ENCODE data around the gene GAPVD1.

GAPVD1 gene

GRCh38 chr9:125238127-125238914, 23.3 kb upstream of the GAPVD1 start:
- Histone ChIP-seq H3K27me3 (ENCODE audit: control insufficient read depth in 2 of 2, insufficient read depth in 2 of 2, low read length in 2 of 2) (no peaks in the 10 kb centered on the region), H3K27ac (ENCODE audit: low read depth in 2 of 2, low read length in 2 of 2) (no peak overlapping the region), H3K4me3 (ENCODE audit: low read length in 2 of 2) (peak overlapping the region; percentile 20 to 94), H3K36me3 (ENCODE audit: control insufficient read depth in 2 of 2, insufficient read depth in 2 of 2, low read length in 2 of 2) (peaks cover 43 to 52% of the 10 kb centered on the region in 2 donors), H3K9ac (ENCODE audit: low read depth in 1 of 2, low read length in 2 of 2) (no peak overlapping the region), H3K9me3 (ENCODE audit: control insufficient read depth in 2 of 2, low read length in 2 of 2) (no peaks in the 10 kb centered on the region), H3K4me1 (ENCODE audit: control insufficient read depth in 2 of 2, insufficient read depth in 2 of 2, low read length in 2 of 2) (peaks cover 21 to 29% of the 10 kb centered on the region in 2 donors)

GRCh38 chr9:125238915-125239446, 22.6 kb upstream of the GAPVD1 start:
- H3K4me3 ChIP-seq (ENCODE audit: low read length in 2 of 2) = peak overlapping the region; percentile 49 to 94

GRCh38 chr9:125239631-125240597, 21.7 kb upstream of the GAPVD1 start:
- Histone ChIP-seq H3K36me3 (ENCODE audit: control insufficient read depth in 2 of 2, insufficient read depth in 2 of 2, low read length in 2 of 2) (peaks cover 37 to 43% of the 10 kb centered on the region in 2 donors), H3K9me3 (ENCODE audit: control insufficient read depth in 2 of 2, low read length in 2 of 2) (no peaks in the 10 kb centered on the region), H3K27me3 (ENCODE audit: control insufficient read depth in 2 of 2, insufficient read depth in 2 of 2, low read length in 2 of 2) (no peaks in the 10 kb centered on the region), H3K4me3 (ENCODE audit: low read length in 2 of 2) (peak overlapping the region; percentile 94 to 98), H3K4me1 (ENCODE audit: control insufficient read depth in 2 of 2, insufficient read depth in 2 of 2, low read length in 2 of 2) (peaks cover 21 to 28% of the 10 kb centered on the region in 2 donors), H3K9ac (ENCODE audit: low read depth in 1 of 2, low read length in 2 of 2) (peak overlapping the region; percentile 96 to 99), H3K27ac (ENCODE audit: low read depth in 2 of 2, low read length in 2 of 2) (peak overlapping the region; percentile 94 to 96)

More at GRCh38 chr9:125238915-125239446, 22.6 kb upstream of the GAPVD1 start:
- H3K27me3 ChIP-seq (ENCODE audit: control insufficient read depth in 2 of 2, insufficient read depth in 2 of 2, low read length in 2 of 2) = no peaks in the 10 kb centered on the region
- H3K4me1 ChIP-seq (ENCODE audit: control insufficient read depth in 2 of 2, insufficient read depth in 2 of 2, low read length in 2 of 2) = peaks cover 21 to 29% of the 10 kb centered on the region in 2 donors
- H3K9ac ChIP-seq (ENCODE audit: low read depth in 1 of 2, low read length in 2 of 2) = no peak overlapping the region
- H3K27ac ChIP-seq (ENCODE audit: low read depth in 2 of 2, low read length in 2 of 2) = no peak overlapping the region
- no peaks in the 10 kb centered on the region for H3K9me3 ChIP-seq (ENCODE audit: control insufficient read depth in 2 of 2, low read length in 2 of 2)
- peaks cover 40 to 47% of the 10 kb centered on the region in 2 donors for H3K36me3 ChIP-seq (ENCODE audit: control insufficient read depth in 2 of 2, insufficient read depth in 2 of 2, low read length in 2 of 2)

- Histone ChIP-seq H3K9ac (ENCODE audit: low read depth in 1 of 2, low read length in 2 of 2) (peak overlapping the region; percentile 96 to 99), H3K27me3 (ENCODE audit: control insufficient read depth in 2 of 2, insufficient read depth in 2 of 2, low read length in 2 of 2) (no peaks in the 10 kb centered on the region), H3K9me3 (ENCODE audit: control insufficient read depth in 2 of 2, low read length in 2 of 2) (no peaks in the 10 kb centered on the region), H3K4me3 (ENCODE audit: low read length in 2 of 2) (peak overlapping the region; percentile 94 to 98), H3K36me3 (ENCODE audit: control insufficient read depth in 2 of 2, insufficient read depth in 2 of 2, low read length in 2 of 2) (peaks cover 32 to 38% of the 10 kb centered on the region in 2 donors), H3K27ac (ENCODE audit: low read depth in 2 of 2, low read length in 2 of 2) (peak overlapping the region; percentile 94 to 96), H3K4me1 (ENCODE audit: control insufficient read depth in 2 of 2, insufficient read depth in 2 of 2, low read length in 2 of 2) (peaks cover 21 to 27% of the 10 kb centered on the region in 2 donors)
Measured at GRCh38 chr9:125240649-125240999, 21.0 kb upstream of the GAPVD1 start.

GRCh38 chr9:125241000-125241862, 20.4 kb upstream of the GAPVD1 start, which contains the start of gene HSPA5:
TSS of gene HSPA5 (minus strand) at chr9:125241343. CDS start at chr9:125241126, 217 bp downstream.
- peaks cover 21 to 27% of the 10 kb centered on the region in 2 donors for H3K4me1 ChIP-seq (ENCODE audit: control insufficient read depth in 2 of 2, insufficient read depth in 2 of 2, low read length in 2 of 2)

DNA sequence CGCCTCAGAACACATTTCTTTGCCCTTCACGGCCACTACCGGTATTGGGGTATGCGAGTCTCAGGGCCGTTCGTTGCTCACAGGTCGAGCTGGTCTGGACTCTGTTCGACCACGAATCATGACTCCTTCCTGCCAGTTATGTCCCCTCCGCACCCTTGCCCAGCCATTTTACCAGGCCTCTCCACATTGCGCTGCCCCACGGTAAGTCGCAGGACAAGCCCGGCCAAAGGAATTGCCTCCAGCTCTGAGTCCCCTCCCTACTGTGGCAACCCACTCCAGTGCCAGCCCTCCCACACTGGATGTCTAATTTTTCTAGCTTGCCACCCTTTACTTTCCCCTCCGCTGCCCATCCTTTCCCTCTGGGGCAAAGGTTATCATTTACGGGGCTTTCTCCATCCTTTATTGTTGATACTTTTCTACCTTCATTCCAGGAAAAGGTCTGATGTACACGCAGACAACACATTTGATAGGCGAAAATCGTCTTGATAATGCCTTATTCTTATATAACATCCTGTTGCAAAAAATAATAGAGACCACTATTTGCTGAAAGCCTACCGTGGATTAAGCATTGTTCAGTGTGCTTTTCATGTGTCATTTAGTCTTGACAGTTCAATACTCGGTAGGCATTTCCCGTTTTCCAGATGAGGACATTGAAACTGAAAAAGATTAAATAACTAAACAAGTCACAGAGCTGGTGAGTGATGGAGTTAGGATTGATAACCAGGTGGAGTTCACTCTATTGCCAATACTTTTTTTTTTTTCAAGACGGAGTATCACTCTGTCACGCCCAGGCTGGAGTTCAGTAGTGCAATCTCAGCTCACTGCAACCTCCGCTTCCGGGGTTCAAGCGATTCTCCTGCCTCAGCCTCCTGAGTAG, 19.5 kb upstream of the GAPVD1 start:
- peaks cover 18 to 24% of the 10 kb centered on the region in 2 donors for H3K36me3 ChIP-seq (ENCODE audit: control insufficient read depth in 2 of 2, insufficient read depth in 2 of 2, low read length in 2 of 2)
- peaks cover 21 to 26% of the 10 kb centered on the region in 2 donors for H3K4me1 ChIP-seq (ENCODE audit: control insufficient read depth in 2 of 2, insufficient read depth in 2 of 2, low read length in 2 of 2)
- no peaks in the 10 kb centered on the region for H3K27me3 ChIP-seq (ENCODE audit: control insufficient read depth in 2 of 2, insufficient read depth in 2 of 2, low read length in 2 of 2)
- H3K27ac ChIP-seq (ENCODE audit: low read depth in 2 of 2, low read length in 2 of 2) = peak overlapping the region; percentile 86 to 94
- no peaks in the 10 kb centered on the region for H3K9me3 ChIP-seq (ENCODE audit: control insufficient read depth in 2 of 2, low read length in 2 of 2)
- peak overlapping the region; percentile 88 to 91 for H3K4me3 ChIP-seq (ENCODE audit: low read length in 2 of 2)
- H3K9ac ChIP-seq (ENCODE audit: low read depth in 1 of 2, low read length in 2 of 2) = peak overlapping the region; percentile 93 to 95

More at GRCh38 chr9:125241000-125241862, 20.4 kb upstream of the GAPVD1 start, which contains the start of gene HSPA5:
- Histone ChIP-seq H3K9me3 (ENCODE audit: control insufficient read depth in 2 of 2, low read length in 2 of 2) (no peaks in the 10 kb centered on the region), H3K27me3 (ENCODE audit: control insufficient read depth in 2 of 2, insufficient read depth in 2 of 2, low read length in 2 of 2) (no peaks in the 10 kb centered on the region), H3K36me3 (ENCODE audit: control insufficient read depth in 2 of 2, insufficient read depth in 2 of 2, low read length in 2 of 2) (peaks cover 26 to 32% of the 10 kb centered on the region in 2 donors), H3K9ac (ENCODE audit: low read depth in 1 of 2, low read length in 2 of 2) (peak within 1 kb of the TSS; percentile 96 to 99), H3K4me3 (ENCODE audit: low read length in 2 of 2) (peak within 1 kb of the TSS; percentile 94 to 98), H3K27ac (ENCODE audit: low read depth in 2 of 2, low read length in 2 of 2) (peak within 1 kb of the TSS; percentile 94 to 96)

- H3K27ac ChIP-seq (ENCODE audit: low read depth in 2 of 2, low read length in 2 of 2) = no peak overlapping the region
Measured at GRCh38 chr9:125243792-125244260, 17.8 kb upstream of the GAPVD1 start.

DNA sequence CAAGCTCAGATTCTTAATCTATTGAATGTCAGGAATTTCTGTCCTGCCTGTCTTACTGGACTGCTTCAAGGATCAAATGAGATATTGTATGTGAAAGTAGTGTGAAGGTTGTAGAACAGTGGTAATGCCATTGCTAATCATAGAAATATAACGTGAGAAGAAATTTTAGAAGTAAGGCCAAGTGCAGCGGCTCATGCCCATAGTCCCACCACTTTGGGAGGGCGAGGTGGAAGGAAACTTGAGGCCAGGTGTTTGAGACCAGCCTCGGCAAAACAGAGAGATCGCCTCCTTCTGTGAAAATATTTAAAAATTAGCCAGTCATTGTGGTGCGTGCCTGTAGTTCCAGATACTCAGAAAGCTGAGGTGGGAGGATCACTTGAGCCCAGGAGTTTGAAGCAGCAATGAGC, 15.4 kb upstream of the GAPVD1 start:
- no peak overlapping the region for H3K9ac ChIP-seq (ENCODE audit: low read depth in 1 of 2, low read length in 2 of 2)
- H3K27me3 ChIP-seq (ENCODE audit: control insufficient read depth in 2 of 2, insufficient read depth in 2 of 2, low read length in 2 of 2) = no peaks in the 10 kb centered on the region
- peaks cover 0 to 6% of the 10 kb centered on the region in 2 donors for H3K4me1 ChIP-seq (ENCODE audit: control insufficient read depth in 2 of 2, insufficient read depth in 2 of 2, low read length in 2 of 2)
- H3K36me3 ChIP-seq (ENCODE audit: control insufficient read depth in 2 of 2, insufficient read depth in 2 of 2, low read length in 2 of 2) = no peaks in the 10 kb centered on the region
- H3K27ac ChIP-seq (ENCODE audit: low read depth in 2 of 2, low read length in 2 of 2) = no peak overlapping the region
- no peak overlapping the region for H3K4me3 ChIP-seq (ENCODE audit: low read length in 2 of 2)
- no peaks in the 10 kb centered on the region for H3K9me3 ChIP-seq (ENCODE audit: control insufficient read depth in 2 of 2, low read length in 2 of 2)

More at GRCh38 chr9:125243792-125244260, 17.8 kb upstream of the GAPVD1 start:
- no peaks in the 10 kb centered on the region for H3K27me3 ChIP-seq (ENCODE audit: control insufficient read depth in 2 of 2, insufficient read depth in 2 of 2, low read length in 2 of 2)
- peaks cover 6 to 7% of the 10 kb centered on the region in 2 donors for H3K36me3 ChIP-seq (ENCODE audit: control insufficient read depth in 2 of 2, insufficient read depth in 2 of 2, low read length in 2 of 2)
- H3K9ac ChIP-seq (ENCODE audit: low read depth in 1 of 2, low read length in 2 of 2) = no peak overlapping the region
- H3K4me3 ChIP-seq (ENCODE audit: low read length in 2 of 2) = no peak overlapping the region
- H3K9me3 ChIP-seq (ENCODE audit: control insufficient read depth in 2 of 2, low read length in 2 of 2) = no peaks in the 10 kb centered on the region
- peaks cover 9 to 13% of the 10 kb centered on the region in 2 donors for H3K4me1 ChIP-seq (ENCODE audit: control insufficient read depth in 2 of 2, insufficient read depth in 2 of 2, low read length in 2 of 2)

Measured in mucosa of rectum (tissue), 2 donors.